Stimulated activated CD8-positive, alpha-beta memory T cell treated with anti-CD3 and anti-CD28 coated beads, Interleukin-7, amount 100 ng/mL, for 24 hours (primary cell): Measurements from ENCODE around the gene IGHMBP2.

ENCODE experiments used
- DNase-seq: peaks from one replicate; pipeline ENCODE4 v3.0.0-alpha.2; 2020; ENCODE audit warnings: low read depth

IGHMBP2 gene

DNA sequence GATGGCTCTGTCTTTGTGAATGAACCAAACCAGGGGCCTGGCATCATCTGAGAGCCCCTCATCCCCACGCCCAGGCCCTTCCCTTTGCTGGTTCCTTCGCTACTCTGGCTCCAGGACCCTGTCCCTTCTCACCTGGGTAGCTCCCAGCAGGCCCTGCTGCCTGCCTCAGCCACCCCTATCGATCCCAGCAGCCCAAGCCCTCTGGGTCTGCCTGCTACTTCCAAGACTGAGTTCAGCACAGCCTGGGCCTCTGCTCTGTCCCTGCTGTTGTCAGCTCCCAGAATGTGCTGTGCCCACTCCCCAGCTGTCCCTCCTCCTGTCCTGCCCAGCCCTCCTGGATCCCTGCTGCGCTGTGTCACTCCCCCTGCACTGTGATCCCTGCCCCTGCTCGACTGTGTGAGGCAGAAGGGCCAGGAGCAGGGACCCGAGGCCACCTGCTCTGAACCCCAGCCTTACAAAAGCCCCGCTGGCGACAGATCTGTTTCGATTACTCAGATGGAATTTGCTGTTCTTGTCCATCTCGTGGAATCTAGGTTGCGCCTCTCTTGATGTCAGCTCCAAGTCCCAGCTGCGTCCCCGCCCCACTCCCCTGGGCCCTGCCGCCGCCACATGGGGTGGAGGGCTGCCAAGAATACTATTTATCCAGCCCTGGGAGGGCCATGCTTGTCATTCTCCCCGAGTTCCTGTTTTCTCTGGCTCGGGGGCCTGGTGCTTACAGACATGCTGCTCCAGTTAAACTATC, 13.0 kb upstream of the IGHMBP2 start:
- DNase-seq: no peak

DNA sequence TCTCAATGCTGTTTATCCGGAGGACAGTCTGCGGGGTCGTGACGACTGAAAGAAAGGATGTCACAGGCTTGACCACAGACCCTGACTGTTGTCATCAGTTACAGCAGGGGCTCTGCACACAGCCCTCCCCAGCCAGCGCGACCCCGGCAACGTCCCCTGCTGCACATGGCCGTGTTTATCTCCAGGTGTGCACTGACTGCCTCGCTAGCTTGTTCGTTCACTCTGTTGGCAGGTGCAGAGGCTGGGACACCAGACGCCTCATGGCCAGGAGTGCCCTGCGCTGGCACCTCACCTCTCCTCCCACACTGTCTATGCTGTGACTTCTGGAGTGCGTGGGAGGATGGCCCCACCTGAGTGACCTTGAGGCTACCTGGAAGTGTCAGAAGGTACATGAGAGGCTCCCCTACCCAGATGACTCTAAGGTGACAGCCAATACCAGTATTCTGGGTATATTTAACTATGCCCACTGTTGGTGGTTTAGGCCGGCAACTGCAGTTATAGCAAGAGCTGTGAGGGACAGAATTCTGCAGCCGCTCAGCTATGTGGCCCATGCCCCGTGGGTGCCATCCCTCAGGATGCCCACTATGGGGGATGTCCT, 12.2 kb upstream of the IGHMBP2 start:
- DNase-seq: no peak

GRCh38 chr11:68892576-68892975, 11.1 kb upstream of the IGHMBP2 start:
- DNase-seq: no peak

DNA sequence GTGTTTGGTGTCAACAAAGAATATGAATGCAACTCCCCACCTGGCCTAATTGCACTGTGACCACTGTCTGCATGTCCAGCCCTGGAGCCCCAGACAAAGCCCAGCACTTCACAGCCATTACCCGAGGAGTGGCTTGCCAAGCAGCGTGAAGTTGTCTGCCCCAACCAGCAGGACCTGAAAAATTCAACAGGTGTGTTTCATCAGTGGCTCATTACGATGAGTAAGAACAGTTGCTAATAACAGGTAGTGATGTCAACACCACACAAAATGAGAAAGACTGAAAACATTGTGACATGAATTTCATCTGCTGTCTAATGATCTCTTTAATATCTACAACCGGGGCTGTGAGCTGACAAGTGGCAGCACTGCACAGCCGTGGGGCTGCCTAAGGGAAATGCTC, 10.4 kb upstream of the IGHMBP2 start:
- no peak for DNase-seq

GRCh38 chr11:68896171-68896959, 7.3 kb upstream of the IGHMBP2 start:
- DNase-seq: no peak

- DNase-seq: no peak
Measured at GRCh38 chr11:68897441-68897840, 6.2 kb upstream of the IGHMBP2 start.

DNA sequence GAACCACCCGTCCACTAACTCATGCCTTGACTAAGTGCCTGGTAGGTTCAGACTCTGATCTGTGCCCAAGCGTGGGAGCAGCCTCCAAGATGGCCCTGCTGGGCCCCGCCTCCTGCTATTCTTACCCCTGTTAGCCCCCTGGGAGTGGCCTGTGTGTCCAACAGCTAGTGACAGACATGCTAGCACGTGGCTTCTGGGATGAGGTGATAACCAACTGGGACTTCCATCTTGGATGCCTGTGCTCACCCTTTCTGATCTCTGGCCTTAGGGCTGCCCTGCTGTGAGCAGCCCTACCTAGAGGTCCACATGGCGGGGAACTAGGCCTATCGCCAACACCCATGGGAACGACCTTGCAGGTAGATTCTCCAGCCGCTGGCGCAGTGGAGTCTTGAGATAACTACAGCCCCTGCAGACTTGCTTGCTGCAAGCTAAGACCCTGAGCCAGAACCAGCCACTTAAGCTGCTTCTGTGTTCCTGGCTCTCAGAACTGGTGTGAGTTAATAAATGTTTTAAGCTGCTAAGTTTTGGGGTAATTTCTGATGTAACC, 2.8 kb upstream of the IGHMBP2 start:
- no peak for DNase-seq

DNA sequence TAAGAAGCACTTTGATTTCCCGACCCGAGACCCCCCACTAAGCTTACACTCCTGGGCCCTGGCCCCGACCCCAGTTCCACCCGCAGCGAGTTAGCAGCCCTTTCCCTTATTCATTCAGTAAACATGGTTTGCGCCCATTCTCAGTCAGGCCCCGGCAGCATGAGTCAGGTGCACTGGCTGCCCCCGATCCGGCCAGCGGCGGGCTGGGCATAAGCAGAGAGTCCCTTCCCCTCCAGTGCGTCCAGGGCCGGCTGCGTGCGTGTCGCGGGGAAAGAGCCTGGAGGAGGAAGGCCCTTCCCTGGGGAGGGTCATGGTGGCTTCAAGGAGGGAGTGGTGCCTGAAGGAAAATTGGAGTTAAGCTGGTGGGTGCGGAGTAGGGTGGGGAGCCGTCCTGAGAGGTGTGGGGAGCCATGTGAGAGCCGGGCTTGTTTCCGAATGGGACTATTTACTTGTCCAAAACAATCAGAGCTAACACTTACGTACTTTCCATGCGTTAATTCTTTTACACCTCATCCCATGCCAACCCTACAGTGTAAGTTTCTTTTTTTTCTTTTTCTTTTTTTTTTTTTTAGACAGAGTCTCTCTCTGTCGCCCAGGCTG, 657 bp downstream of the IGHMBP2 start:
- no peak for DNase-seq

DNA sequence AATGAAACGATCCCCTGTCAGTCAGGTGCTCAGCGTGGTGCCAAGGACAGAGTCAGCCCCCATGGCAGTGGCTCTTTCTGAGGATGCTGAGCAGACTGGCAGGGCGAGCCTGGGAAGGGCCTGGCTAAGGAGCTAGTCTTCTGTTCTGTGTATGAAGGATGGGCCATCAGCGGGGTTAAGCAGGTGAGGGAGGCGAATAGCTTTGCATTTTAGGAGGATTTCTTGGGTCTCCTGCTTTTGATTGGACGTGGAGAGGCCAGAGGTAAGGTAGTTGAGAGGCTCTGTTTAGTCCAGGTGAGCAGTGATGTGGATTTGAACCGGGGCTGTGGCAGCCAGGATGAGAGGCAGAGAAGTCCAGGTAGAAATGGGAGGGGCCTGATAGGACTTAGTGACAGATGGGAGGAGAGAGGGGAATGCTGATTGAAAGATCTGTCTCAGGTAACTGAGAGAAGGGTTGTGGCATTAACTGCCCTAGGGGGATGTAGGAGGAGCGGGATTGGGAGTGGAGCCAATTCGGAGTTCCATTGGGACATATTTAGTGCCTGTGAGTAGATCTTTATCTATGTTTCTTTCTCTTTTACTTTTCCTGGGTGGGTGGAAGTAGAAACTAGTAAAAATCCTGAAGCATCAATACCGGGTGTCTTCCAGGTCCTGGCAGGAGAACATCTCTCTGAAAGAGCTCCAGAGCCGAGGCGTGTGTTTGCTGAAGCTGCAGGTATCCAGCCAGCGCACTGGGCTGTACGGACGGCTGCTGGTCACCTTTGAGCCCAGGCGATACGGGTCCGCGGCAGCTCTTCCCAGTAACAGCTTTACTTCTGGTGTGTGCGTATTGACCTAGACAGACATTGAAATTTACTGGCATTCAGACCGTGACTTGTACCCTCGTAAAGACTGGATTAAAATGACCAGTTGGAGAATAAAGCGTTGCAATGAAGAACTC, 2.0 kb downstream of the IGHMBP2 start:
- no peak for DNase-seq

- DNase-seq: no peak
Measured at GRCh38 chr11:68908273-68908672, 4.6 kb downstream of the IGHMBP2 start.

GRCh38 chr11:68910965-68911364, 7.3 kb downstream of the IGHMBP2 start:
- DNase-seq: no peak

- DNase-seq: no peak
Measured at GRCh38 chr11:68911731-68912130, 8.0 kb downstream of the IGHMBP2 start.

- DNase-seq: no peak
Measured at GRCh38 chr11:68912254-68912653, 8.6 kb downstream of the IGHMBP2 start.

DNA sequence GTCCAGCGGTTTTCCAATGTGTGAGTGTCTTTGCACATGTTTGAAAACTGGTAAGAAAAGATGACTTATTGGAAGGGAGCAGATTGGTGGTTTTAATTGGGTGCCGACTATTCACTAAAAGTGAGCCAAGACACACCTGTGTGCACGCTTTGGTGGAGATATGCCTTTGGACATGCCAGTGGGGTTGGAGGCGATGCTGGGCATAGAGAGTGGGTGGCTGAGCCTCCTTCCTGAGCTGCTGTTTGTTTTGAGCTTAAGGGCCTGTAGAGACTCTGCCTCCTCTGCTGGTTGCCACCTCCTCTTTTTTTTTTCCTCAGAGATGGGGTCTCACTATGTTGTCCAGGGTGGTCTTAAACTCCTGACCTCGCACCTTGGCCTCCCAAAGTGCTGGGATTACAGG, 9.5 kb downstream of the IGHMBP2 start:
- no peak for DNase-seq

GRCh38 chr11:68914761-68915160, 11.1 kb downstream of the IGHMBP2 start:
- no peak for DNase-seq

- DNase-seq: no peak
Measured at GRCh38 chr11:68916439-68916838, 12.7 kb downstream of the IGHMBP2 start.

DNA sequence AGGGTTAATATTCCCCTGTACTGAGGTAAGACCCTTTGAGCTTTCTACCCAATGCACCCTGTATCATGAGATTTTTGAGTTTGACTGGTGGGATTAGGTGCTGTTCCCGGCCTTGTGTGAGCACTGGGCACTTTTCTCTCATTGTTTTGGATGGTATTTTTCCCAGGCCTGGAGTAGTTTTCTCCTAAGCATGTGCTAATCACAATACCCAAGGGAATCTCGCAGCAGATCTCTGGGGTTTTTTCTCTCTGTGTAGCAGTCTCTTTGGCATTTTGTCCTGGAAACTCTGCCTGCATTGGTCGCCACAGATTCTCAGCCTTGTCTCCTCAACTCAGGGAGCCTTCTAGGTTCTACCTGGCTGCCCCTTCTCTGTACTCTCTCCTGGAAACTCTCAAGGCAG, 19.9 kb downstream of the IGHMBP2 start:
- no peak for DNase-seq

DNA sequence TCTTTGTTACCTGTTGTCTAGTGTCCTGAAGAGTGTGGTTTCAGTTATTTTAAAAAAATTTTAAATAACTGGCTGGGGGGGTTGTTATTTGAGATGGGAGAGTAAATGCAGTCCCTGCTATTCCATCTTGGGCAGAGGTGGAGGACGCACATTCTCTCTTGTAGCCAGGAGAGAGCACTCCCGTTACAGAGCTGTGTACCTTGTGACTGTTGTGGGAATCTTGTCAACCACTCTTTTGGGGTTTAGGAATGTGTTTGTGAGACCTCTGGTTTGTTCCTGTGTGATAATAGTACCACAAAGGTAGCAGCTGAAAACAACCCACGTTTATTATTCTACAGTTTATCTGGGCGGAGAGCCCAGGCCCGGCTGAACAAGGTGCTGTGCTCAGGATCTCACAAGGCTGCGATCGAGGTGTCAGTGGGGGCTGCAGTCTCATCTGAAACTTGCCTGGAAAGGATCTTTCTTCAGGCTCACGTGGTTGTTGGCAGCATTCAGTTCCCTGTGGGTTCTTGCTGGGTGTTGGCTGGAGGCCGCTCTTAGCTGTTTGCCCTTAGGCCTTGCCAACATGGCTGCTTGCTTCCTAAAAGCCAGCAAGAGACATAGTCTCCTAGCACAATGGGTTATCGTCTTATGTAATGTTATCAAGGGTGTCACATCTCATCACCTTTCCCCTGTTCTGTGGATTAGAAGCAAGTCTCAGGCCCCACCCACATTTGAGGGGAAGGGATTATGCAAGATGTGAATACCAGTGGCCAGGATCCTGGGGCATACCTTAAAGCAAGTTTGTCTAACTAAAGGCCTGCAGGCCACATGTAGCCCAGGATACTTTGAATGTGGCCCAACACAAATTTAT, 20.6 kb downstream of the IGHMBP2 start:
- no peak for DNase-seq

- no peak for DNase-seq
Measured at GRCh38 chr11:68925611-68926010, 21.9 kb downstream of the IGHMBP2 start.
